ENCODE data around the gene PRPF6.
"Not testable (repeated sequence)": the region's sequence is repeated elsewhere in the genome, so short reads cannot be mapped to it uniquely, and the experiment has no call there.

Gene PRPF6

DNA sequence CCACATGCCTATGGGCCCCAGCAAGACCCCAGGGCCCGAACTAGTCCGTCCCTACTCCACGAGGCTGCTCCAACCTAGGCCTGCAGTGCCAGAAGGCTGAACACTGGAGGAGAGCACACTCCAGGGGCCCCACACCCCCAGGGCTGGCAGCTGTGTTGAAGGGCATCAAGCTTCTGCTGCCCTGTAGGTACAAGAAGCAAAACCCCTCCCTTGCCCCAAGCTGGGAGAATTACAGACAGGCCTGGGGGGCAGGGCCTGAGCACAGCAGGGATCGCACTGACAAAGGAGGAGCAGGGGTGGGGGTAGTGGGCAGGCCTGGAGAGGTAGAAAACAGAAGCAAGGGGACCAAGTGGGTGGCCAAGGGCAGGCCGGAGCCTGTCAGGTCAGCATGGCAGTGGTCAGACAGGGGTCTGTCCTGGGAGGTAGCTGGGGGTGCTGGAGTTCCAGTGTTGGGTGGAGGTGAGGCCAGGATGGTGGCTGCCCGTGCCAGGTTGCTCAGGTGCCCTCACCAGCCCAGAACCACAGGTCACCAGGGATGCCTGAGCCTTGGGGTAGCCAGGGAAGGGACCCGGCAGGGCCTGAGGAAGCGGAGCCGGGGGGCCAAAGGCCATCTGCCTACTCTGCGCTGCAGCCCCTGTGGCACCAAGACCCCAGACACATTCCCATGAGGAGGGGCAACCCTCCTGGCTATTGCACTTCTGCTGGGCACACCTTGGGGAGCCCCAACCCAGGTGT lies 21.8 kb upstream of the PRPF6 start:
- Histone ChIP-seq H3K9ac (ENCODE audit: low read depth, low read length, poor library complexity, severe bottlenecking) (no peak overlapping the region), H3K9me2 (replicated peaks; ENCODE audit: low read depth, low read length) (no peaks in the 10 kb centered on the region), H3F3A (ENCODE audit: low read depth) (no peaks in the 10 kb centered on the region), H3K27me3 (ENCODE audit: insufficient read depth, low read length, poor library complexity, severe bottlenecking) (no peaks in the 10 kb centered on the region), H3K9me3 (ENCODE audit: insufficient read depth, low read depth, low read length) (no peaks in the 10 kb centered on the region), H3K79me2 (ENCODE audit: insufficient read depth, low read length) (peaks cover 20% of the 10 kb centered on the region), H4K20me1 (ENCODE audit: insufficient read depth, low read length, poor library complexity, severe bottlenecking) (peaks cover 13% of the 10 kb centered on the region), H2AFZ (ENCODE audit: low read length) (no peak overlapping the region), H3K4me3 (ENCODE audit: low read length, poor library complexity, severe bottlenecking) (no peak overlapping the region), H3K4me2 (ENCODE audit: low read depth, low read length, poor library complexity, severe bottlenecking) (no peak overlapping the region), H3K36me3 (ENCODE audit: insufficient read depth, low read length) (no peaks in the 10 kb centered on the region), H3K4me1 (ENCODE audit: insufficient read depth, low read length, poor library complexity, severe bottlenecking) (peaks cover 24% of the 10 kb centered on the region)
- no peak for TF ChIP-seq CTCF (conservative IDR thresholded peaks at IDR 0.05; ENCODE audit: low read length)
- no peak for TF ChIP-seq EZH2phosphoT487 (IDR thresholded peaks at IDR 0.05; ENCODE audit: borderline replicate concordance)

GRCh38 chr20:63959699-63960075 lies 21.2 kb upstream of the PRPF6 start:
- no peaks in the 10 kb centered on the region for H3K36me3 ChIP-seq (ENCODE audit: insufficient read depth, low read length)
- no peaks in the 10 kb centered on the region for H3F3A ChIP-seq (ENCODE audit: low read depth)
- TF ChIP-seq CTCF (conservative IDR thresholded peaks at IDR 0.05; ENCODE audit: low read length) (no peak), EZH2phosphoT487 (IDR thresholded peaks at IDR 0.05; ENCODE audit: borderline replicate concordance) (no peak)
- H2AFZ ChIP-seq (ENCODE audit: low read length) = no peak overlapping the region
- H3K9ac ChIP-seq (ENCODE audit: low read depth, low read length, poor library complexity, severe bottlenecking) = no peak overlapping the region
- H3K4me3 ChIP-seq (ENCODE audit: low read length, poor library complexity, severe bottlenecking) = no peak overlapping the region
- no peaks in the 10 kb centered on the region for H3K27me3 ChIP-seq (ENCODE audit: insufficient read depth, low read length, poor library complexity, severe bottlenecking)
- peaks cover 7% of the 10 kb centered on the region for H4K20me1 ChIP-seq (ENCODE audit: insufficient read depth, low read length, poor library complexity, severe bottlenecking)
- H3K9me2 ChIP-seq (replicated peaks; ENCODE audit: low read depth, low read length) = no peaks in the 10 kb centered on the region
- no peak overlapping the region for H3K4me2 ChIP-seq (ENCODE audit: low read depth, low read length, poor library complexity, severe bottlenecking)
- H3K79me2 ChIP-seq (ENCODE audit: insufficient read depth, low read length) = peaks cover 15% of the 10 kb centered on the region
- no peaks in the 10 kb centered on the region for H3K9me3 ChIP-seq (ENCODE audit: insufficient read depth, low read depth, low read length)
- H3K4me1 ChIP-seq (ENCODE audit: insufficient read depth, low read length, poor library complexity, severe bottlenecking) = peaks cover 19% of the 10 kb centered on the region

GRCh38 chr20:63960654-63961621 lies 20.0 kb upstream of the PRPF6 start:
- not testable (repeated sequence) for H2AFZ ChIP-seq (ENCODE audit: low read length); H3K9me3 ChIP-seq (ENCODE audit: insufficient read depth, low read depth, low read length); H4K20me1 ChIP-seq (ENCODE audit: insufficient read depth, low read length, poor library complexity, severe bottlenecking); H3K9ac ChIP-seq (ENCODE audit: low read depth, low read length, poor library complexity, severe bottlenecking); H3K4me3 ChIP-seq (ENCODE audit: low read length, poor library complexity, severe bottlenecking); H3K9me2 ChIP-seq (replicated peaks; ENCODE audit: low read depth, low read length); H3K36me3 ChIP-seq (ENCODE audit: insufficient read depth, low read length); H3K4me2 ChIP-seq (ENCODE audit: low read depth, low read length, poor library complexity, severe bottlenecking); H3K27me3 ChIP-seq (ENCODE audit: insufficient read depth, low read length, poor library complexity, severe bottlenecking); H3K79me2 ChIP-seq (ENCODE audit: insufficient read depth, low read length); H3F3A ChIP-seq (ENCODE audit: low read depth)
- peaks cover 12% of the 10 kb centered on the region for H3K4me1 ChIP-seq (ENCODE audit: insufficient read depth, low read length, poor library complexity, severe bottlenecking)

Measured in Loucy (cell line).